Medulla oblongata (tissue), 1 donor: Measurements from ENCODE around the gene SEMA3F.

Experiments used
- DNase-seq: peaks from one replicate; pipeline ENCODE4 v3.0.0-alpha.2; 2015; ENCODE audit errors: extremely low spot score

Gene SEMA3F

GRCh38 chr3:50170689-50171088 is 15.6 kb downstream of the SEMA3F start:
- no peak for DNase-seq

GRCh38 chr3:50171540-50172301 is 16.6 kb downstream of the SEMA3F start:
- DNase-seq, result no peak

GRCh38 chr3:50172626-50173220 is 17.6 kb downstream of the SEMA3F start:
- DNase-seq, result no peak

GRCh38 chr3:50173685-50174516 is 18.8 kb downstream of the SEMA3F start:
- no peak for DNase-seq

- DNase-seq, result no peak
Observed at GRCh38 chr3:50174517-50174895, 19.4 kb downstream of the SEMA3F start.

GRCh38 chr3:50174947-50175524 is 19.9 kb downstream of the SEMA3F start:
- no peak for DNase-seq

- DNase-seq, result no peak
Observed at GRCh38 chr3:50177346-50177745, 22.2 kb downstream of the SEMA3F start.

GRCh38 chr3:50179710-50180109 is 24.6 kb downstream of the SEMA3F start:
- DNase-seq, result no peak

GRCh38 chr3:50181985-50182384 is 26.9 kb downstream of the SEMA3F start:
- no peak for DNase-seq

GRCh38 chr3:50182533-50183099 is 27.5 kb downstream of the SEMA3F start:
- no peak for DNase-seq

GRCh38 chr3:50183755-50184154 is 28.6 kb downstream of the SEMA3F start:
- DNase-seq, result no peak

GRCh38 chr3:50184242-50184978 is 29.3 kb downstream of the SEMA3F start:
- DNase-seq, result no peak

GRCh38 chr3:50185230-50185629 is 30.1 kb downstream of the SEMA3F start:
- DNase-seq, result no peak

- DNase-seq, result no peak
Observed at GRCh38 chr3:50186096-50186495, 31.0 kb downstream of the SEMA3F start.

GRCh38 chr3:50187750-50188149 is 32.6 kb downstream of the SEMA3F start:
- no peak for DNase-seq

- peak; percentile 84 for DNase-seq
Observed at GRCh38 chr3:50189274-50189673, 34.1 kb downstream of the SEMA3F start.

- no peak for DNase-seq
Observed at GRCh38 chr3:50189989-50190388, 34.9 kb downstream of the SEMA3F start.

- DNase-seq, result no peak
Observed at GRCh38 chr3:50190936-50191660, 36.0 kb downstream of the SEMA3F start, which contains the start of gene GNAT1. GNAT1 (plus strand) TSS chr3:50191610; CDS start chr3:50191726, 116 bp downstream.

- no peak for DNase-seq
Observed at GRCh38 chr3:50192124-50192523, 37.0 kb downstream of the SEMA3F start.

- DNase-seq, result peak; percentile 67
Observed at GRCh38 chr3:50192689-50193141, 37.6 kb downstream of the SEMA3F start.
